GM21360 (cell line): Measurements from ENCODE around the gene ADGRB3.
"Not testable (repeated sequence)": the region's sequence is repeated elsewhere in the genome, so short reads cannot be mapped to it uniquely, and the experiment has no call there.

Experiments used
- ATAC-seq: cut with Tn5 transposase; IDR thresholded peaks from one replicate; pipeline ENCODE4 v1.9.1; 2021; ENCODE audit warnings: mild to moderate bottlenecking, moderate library complexity; ENCODE audit not compliant: unreplicated experiment

The ADGRB3 gene

GRCh38 chr6:69392745-69393144 lies 757.7 kb downstream of the ADGRB3 start:
- ATAC-seq = no peak

GRCh38 chr6:69398311-69398710 lies 763.2 kb downstream of the ADGRB3 start:
- no peak for ATAC-seq

DNA sequence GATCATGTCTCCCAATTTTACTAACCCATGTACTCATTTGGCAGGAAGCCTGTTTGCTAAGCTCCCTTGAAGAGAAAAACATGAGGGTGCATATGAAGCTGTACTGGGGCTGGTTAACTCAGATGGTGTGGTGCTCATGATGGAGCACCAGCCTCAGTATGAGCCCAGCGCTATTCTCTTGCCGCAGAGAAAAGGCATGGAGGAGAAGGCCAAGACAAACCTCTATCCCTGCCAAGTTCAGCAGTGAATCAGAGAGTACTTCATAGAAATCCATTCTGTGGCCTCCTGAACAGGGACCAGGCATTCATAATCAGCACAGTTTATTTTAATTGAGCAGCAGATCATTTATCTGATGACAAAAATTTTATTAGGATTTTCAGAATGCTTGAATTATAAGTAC lies 763.6 kb downstream of the ADGRB3 start:
- no peak for ATAC-seq

- ATAC-seq = no peak
Measured at GRCh38 chr6:69408886-69409285, 773.8 kb downstream of the ADGRB3 start.

GRCh38 chr6:69416776-69417175 lies 781.7 kb downstream of the ADGRB3 start:
- no peak for ATAC-seq

DNA sequence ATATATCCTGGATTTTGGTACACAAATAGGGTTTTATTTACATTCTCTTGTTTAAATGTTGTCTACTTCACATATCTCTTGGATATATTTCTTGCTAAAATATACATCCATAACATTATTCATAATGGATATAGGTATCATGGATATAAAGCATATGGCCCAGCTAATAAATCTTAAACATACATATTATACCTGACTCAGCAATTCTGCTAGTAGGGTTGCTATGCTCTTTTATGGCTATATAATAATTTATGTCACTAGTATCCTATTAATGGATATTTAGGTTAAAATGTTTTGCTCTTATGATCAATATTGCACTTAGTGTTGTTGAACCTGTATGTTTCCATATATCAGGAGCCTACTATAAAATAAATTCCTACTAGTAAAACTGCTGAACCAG lies 786.2 kb downstream of the ADGRB3 start:
- ATAC-seq = no peak

DNA sequence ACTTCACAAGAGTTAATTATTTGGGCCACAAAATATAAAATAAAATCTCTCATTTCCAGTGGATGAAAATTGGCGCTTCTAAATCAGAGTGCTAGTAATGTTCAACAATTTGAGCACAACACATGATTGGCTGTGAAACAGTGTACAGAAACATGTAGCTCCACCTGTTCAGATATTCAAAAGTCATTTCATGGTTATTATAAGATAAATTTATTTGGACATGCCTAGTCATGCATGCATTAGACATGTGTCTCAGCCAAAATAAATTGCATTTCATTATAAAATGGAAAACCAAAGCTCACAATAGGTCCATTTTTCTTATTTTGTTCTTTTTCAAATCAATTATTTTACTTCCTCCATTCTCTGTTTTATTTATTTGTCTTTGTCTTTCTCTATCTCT lies 786.9 kb downstream of the ADGRB3 start:
- no peak for ATAC-seq

GRCh38 chr6:69422475-69422874 lies 787.4 kb downstream of the ADGRB3 start:
- no peak for ATAC-seq

GRCh38 chr6:69423785-69424184 lies 788.7 kb downstream of the ADGRB3 start:
- no peak for ATAC-seq

DNA sequence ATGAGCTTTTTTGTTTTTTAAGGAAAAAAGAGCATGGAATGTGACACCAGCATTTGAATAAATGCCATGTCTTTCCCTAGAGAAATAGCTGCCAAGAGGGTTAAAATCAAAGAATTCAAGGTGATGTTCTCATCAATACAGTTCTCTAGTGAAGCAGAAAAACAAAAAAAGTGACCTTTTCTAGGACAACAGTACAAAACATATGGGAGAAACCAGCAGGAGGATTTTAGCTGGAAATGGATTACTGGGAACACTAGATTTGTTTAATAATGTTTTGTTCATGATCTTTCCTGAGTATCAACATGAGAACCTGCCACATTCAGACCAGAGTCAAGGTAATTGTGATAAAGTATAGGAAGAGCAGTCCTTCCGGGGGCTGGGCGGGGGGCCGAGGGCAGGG lies 789.5 kb downstream of the ADGRB3 start:
- ATAC-seq = no peak

- no peak for ATAC-seq
Measured at GRCh38 chr6:69427882-69428281, 792.8 kb downstream of the ADGRB3 start.

- not testable (repeated sequence) for ATAC-seq
Measured at GRCh38 chr6:69432168-69432567, 797.1 kb downstream of the ADGRB3 start.

DNA sequence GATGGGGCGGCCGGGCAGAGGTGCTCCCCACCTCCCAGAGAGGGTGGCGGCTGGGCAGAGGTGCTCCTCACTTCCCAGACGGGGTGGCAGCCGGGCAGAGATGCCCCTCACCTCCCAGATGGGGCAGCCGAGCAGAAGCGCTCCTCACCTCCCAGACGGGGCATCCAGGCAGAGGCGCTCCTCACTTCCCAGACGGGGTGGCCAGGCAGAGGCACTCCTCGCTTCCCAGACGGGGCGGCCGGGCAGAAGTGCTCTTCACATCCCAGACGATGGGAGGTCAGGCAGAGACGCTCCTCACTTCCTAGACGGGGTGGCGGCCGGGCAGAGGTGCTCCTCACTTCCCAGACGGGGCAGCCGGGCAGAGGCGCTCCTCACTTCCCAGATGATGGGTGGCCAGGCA lies 798.0 kb downstream of the ADGRB3 start:
- ATAC-seq = not testable (repeated sequence)

DNA sequence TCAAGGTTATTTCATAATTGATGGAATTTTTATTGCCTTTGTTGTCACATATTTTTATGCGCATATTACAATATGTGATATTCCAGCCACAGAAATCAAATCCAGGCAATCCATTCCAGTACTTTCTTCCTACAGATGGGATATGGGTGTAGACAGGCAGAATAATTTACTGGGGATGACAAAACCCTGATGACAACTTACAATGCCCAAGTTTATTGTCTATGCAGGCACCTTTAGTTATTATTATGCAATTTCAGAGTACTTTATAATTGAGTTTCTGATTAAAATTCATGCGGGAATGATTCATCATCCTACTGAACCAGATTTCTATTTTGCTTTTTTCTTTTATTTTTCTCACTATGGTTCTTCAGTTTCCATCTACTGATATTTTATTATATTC lies 803.0 kb downstream of the ADGRB3 start:
- ATAC-seq = no peak
